ENCODE data around the gene PPP2R5A. TPM values are rescaled to one million over a fixed set of nuclear protein-coding genes. Genes with fewer than 3 reads are reported as not detected.

Gene PPP2R5A
- total RNA-seq, 1 experiment from 2014 or later: 45.2 TPM

GRCh38 chr1:212354464-212354863, 69.3 kb downstream of the PPP2R5A start:
- DNase-seq: no peak
- Mint-ChIP-seq H3K4me1 (ENCODE audit: low read depth, unreplicated experiment) (no peaks in the 10 kb centered on the region), H3K36me3 (ENCODE audit: insufficient read depth, unreplicated experiment) (peaks cover 29% of the 10 kb centered on the region), H3K9me3 (ENCODE audit: low read depth, unreplicated experiment) (no peaks in the 10 kb centered on the region), H3K27ac (ENCODE audit: unreplicated experiment) (no peak overlapping the region), H3K4me3 (ENCODE audit: low read depth, unreplicated experiment) (no peak overlapping the region), H3K27me3 (ENCODE audit: unreplicated experiment) (no peaks in the 10 kb centered on the region)
- intact Hi-C loops (cut with micrococcal nuclease; ENCODE audit: unreplicated experiment): no loop called here
- CTCF ChIA-PET: no interaction called here
- TF ChIP-seq CTCF (IDR thresholded peaks at IDR 0.05; ENCODE audit: unreplicated experiment): no peak
- no TSS peak for BruUV-seq (replicated peaks)

- no peaks in the 10 kb centered on the region for H3K4me1 Mint-ChIP-seq (ENCODE audit: low read depth, unreplicated experiment)
- CTCF ChIA-PET: no interaction called here
- no TSS peak for BruUV-seq (replicated peaks)
- H3K9me3 Mint-ChIP-seq (ENCODE audit: low read depth, unreplicated experiment): no peaks in the 10 kb centered on the region
- no peak overlapping the region for H3K4me3 Mint-ChIP-seq (ENCODE audit: low read depth, unreplicated experiment)
- peaks cover 34% of the 10 kb centered on the region for H3K36me3 Mint-ChIP-seq (ENCODE audit: insufficient read depth, unreplicated experiment)
- no peaks in the 10 kb centered on the region for H3K27me3 Mint-ChIP-seq (ENCODE audit: unreplicated experiment)
- TF ChIP-seq CTCF (IDR thresholded peaks at IDR 0.05; ENCODE audit: unreplicated experiment): no peak
- intact Hi-C loops (cut with micrococcal nuclease; ENCODE audit: unreplicated experiment): no loop called here
- DNase-seq: no peak
- H3K27ac Mint-ChIP-seq (ENCODE audit: unreplicated experiment): no peak overlapping the region
These were observed 70.2 kb downstream of the PPP2R5A start for GRCh38 chr1:212355230-212355969.

- Mint-ChIP-seq H3K4me1 (ENCODE audit: low read depth, unreplicated experiment) (no peaks in the 10 kb centered on the region), H3K4me3 (ENCODE audit: low read depth, unreplicated experiment) (no peak overlapping the region), H3K27me3 (ENCODE audit: unreplicated experiment) (no peaks in the 10 kb centered on the region), H3K9me3 (ENCODE audit: low read depth, unreplicated experiment) (no peaks in the 10 kb centered on the region), H3K36me3 (ENCODE audit: insufficient read depth, unreplicated experiment) (peaks cover 24% of the 10 kb centered on the region), H3K27ac (ENCODE audit: unreplicated experiment) (no peak overlapping the region)
- no peak for TF ChIP-seq CTCF (IDR thresholded peaks at IDR 0.05; ENCODE audit: unreplicated experiment)
- no peak for DNase-seq
- no TSS peak for BruUV-seq (replicated peaks)
- CTCF ChIA-PET: interaction anchor here (0.9 kb wide), 1 partner anchor 96 kb away, joined by 3 read pairs; no protein-coding TSS in a partner anchor
- intact Hi-C loops (cut with micrococcal nuclease; ENCODE audit: unreplicated experiment): no loop called here
These were observed 74.7 kb downstream of the PPP2R5A start for GRCh38 chr1:212359794-212360479.

- BruUV-seq (replicated peaks): no TSS peak
- Mint-ChIP-seq H3K27me3 (ENCODE audit: unreplicated experiment) (no peaks in the 10 kb centered on the region), H3K27ac (ENCODE audit: unreplicated experiment) (no peak overlapping the region), H3K36me3 (ENCODE audit: insufficient read depth, unreplicated experiment) (peaks cover 28% of the 10 kb centered on the region), H3K4me1 (ENCODE audit: low read depth, unreplicated experiment) (no peaks in the 10 kb centered on the region), H3K4me3 (ENCODE audit: low read depth, unreplicated experiment) (no peak overlapping the region), H3K9me3 (ENCODE audit: low read depth, unreplicated experiment) (no peaks in the 10 kb centered on the region)
- CTCF ChIA-PET: interaction anchor here (0.7 to 2.1 kb wide), 4 partner anchors 16 to 684 kb away, joined by 3 to 7 read pairs (median 4); no protein-coding TSS in a partner anchor
- DNase-seq: no peak
- TF ChIP-seq CTCF (IDR thresholded peaks at IDR 0.05; ENCODE audit: unreplicated experiment): no peak
- intact Hi-C loops (cut with micrococcal nuclease; ENCODE audit: unreplicated experiment): loop anchor here (5.0 kb wide), 1 partner anchor 73 kb away; no protein-coding TSS in a partner anchor
These were observed 79.8 kb downstream of the PPP2R5A start for GRCh38 chr1:212364985-212365384.

Data from Calu3 (cell line).